HG03108 (cell line): ENCODE measurements around the gene CD151.

ENCODE experiments used
- ATAC-seq: cut with Tn5 transposase; IDR thresholded peaks from one replicate; pipeline ENCODE4 v1.9.1; 2021; ENCODE audit warnings: moderate library complexity; ENCODE audit not compliant: unreplicated experiment

The CD151 gene

DNA sequence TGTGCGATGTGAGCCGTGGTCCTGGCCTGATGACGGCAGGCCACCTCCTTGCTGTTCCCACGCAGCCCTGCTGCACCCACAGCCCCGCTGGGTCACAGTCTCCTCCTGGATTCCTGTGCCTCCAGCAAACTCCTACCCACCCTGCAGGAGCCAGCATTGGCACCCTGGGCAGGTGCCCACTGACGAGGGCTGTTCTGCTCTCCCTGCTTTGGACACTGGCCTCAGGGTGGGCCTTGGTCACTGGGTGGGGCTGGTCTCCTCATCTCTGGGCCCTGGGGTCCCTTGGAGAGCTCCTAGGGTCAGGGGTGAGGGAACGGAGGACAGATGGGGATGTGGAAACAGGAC is 22.6 kb downstream of the CD151 start:
- no peak for ATAC-seq

DNA sequence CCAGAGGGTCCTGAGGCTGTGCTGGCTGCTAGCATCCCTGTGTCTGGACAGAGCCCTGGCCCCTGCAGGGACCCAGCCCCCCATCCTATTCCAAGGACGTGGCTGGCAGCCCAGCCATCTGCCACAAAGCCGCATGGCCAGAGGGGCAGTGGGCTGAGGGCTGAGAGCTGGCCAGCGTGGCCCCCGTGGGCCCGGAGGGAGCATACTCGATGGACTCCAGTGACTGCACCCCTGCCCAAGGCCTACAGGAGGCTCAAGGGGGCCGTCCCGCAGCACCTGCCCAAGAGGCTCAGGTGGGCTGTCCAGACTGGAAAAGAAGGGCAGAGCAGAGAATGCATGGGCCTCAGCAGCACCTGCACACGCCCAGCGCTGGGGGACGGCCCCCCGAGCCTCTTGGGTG is 23.0 kb downstream of the CD151 start:
- no peak for ATAC-seq

DNA sequence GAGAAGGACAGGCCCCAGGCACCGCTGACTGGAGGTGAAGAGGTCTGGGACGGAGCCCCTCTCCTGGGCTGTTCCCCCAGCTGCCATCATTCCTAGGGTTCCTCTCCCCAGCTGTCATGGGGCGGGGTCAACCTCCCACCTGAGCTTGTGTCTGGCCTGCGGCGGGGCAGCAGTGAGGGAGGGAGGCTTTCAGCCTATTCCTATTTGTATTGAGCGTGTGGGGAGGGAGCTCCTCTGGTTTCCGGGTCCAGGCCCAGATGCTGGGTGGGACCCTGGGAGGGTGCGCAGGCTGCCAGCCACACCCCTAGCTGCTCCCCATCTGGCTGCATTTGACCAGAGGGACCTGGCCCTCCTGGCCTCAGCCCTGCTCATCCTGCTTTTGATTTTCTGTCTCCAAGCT is 23.6 kb downstream of the CD151 start:
- ATAC-seq: no peak

DNA sequence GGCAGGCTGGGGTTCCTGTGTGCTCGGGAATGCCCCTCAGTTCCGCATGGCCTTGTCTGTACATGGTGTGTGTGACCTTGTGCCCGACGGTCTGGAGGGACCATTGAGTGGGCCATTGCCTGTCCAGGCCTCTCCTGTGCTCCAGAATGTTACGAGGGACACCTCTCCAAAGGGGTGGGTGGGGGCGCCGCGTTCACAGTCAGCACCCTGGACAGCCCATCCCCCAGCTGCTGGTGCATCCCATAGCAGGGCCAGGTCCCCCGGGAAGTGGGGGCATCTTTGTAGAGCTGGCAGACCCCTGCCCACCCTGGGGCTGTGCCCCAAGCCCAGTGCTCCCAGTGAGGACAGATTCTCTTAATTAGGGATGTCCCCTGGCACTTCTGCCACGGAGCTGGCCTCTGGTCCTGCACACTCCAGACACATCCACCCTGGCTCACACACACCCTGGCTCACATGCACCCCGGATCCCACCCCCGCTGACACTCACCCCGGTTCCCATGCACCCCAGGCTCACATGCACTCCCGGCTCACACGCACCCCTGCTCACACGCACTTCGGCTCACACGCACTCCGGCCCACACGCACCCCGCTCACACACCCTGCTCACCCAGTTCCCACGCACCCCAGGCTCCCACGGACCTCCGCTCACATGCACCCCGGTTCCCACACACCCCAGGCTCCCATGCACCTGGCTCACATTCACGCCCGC is 25.5 kb downstream of the CD151 start:
- no peak for ATAC-seq

DNA sequence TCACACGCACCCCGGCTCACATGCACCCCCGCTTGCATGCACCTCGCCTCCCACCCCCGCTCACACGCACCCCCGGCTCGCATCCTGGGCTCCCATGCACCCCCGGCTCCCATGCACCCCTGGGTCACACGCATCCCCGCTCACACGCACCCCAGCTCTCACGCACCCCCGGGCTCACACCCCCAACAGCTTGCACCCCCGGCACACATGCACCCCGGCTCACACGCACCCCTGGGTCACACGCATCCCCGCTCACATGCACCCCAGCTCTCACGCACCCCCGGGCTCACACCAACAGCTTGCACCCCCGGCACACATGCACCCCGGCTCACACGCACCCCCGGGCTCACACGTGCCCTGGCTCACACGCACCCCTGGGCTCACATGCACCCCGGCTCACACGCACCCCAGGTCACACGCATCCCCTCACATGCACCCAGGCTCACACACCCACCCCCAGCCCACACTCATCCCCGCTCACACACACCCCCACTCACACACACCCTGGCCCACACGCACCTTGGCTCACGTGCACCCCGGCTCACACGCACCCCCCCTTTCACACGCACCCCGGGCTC is 26.1 kb downstream of the CD151 start:
- ATAC-seq: no peak

DNA sequence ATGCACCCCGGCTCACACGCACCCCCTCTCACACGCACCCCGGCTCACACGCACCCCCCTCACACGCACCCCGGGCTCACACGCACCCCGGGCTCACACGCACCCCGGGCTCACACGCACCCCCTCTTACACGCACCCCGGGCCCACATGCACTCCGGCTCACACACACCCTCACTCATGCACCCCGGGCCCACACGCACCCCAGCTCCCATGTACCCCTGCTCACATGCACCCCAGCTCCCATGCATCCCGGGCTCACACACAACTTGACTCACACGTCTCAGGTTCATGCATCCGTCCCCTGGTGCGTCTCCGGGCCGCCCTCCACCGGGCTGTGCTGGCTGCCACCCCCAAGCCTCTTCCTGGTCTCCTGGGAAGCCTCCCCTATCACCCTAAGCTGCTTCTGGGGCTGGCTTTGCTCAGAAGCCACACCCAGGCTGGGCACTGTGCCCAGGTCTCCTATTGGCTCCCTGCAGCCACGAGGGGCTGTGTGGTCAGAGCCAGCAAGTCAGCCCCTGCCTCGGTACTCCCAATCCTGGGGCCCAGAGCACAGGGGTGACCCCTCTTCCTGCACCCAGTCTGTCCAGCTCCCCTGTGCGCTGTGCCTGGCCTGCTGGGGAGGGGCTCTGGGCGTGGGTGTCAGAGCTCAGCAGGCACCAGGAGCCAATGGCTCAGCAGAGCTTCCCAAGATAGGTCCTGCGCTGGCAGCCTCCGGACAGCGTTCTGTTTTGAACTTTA is 26.8 kb downstream of the CD151 start:
- ATAC-seq: no peak

DNA sequence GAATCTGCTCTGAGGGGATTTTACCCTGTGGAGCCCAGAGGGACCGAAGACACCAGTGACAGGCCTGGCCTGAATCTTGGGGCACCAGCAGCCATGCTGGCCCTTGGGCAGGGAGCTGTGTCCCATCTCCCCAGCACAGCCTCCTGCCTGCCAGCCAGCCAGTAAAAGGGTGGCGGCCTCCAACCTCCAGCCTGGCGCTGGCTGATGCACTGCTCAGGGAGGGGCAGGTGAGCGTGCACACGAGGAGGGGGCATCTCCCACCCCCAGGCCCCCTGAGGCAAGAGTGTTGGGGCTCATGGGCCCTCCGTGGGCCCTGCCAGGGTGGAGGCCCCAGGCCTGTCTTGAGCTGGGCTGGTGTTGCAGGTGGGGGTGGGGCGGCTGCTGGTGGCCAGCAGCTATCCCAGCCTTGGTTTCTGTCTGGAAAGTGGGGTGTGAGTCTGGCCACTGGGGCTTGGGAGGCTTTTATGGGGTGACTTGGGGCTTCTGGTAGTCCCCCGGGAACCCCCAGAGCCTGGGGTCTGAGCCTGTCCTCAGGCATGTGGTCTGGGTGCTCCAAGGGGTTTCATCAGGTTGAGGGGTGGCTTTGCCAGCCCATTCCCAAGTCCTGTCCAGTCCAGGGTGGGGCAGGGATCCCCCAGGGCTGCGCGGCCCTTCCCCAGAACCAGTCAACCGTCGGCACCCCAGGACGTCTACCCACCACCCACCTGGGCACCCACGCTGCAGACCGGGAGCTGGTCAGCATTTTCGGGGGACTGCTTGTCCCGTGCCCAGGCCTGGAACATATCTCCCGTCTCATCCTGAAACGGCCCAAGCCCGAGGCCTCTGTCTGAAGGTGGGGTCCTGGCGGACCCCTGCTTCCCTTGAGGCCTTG is 27.7 kb downstream of the CD151 start:
- ATAC-seq: no peak

DNA sequence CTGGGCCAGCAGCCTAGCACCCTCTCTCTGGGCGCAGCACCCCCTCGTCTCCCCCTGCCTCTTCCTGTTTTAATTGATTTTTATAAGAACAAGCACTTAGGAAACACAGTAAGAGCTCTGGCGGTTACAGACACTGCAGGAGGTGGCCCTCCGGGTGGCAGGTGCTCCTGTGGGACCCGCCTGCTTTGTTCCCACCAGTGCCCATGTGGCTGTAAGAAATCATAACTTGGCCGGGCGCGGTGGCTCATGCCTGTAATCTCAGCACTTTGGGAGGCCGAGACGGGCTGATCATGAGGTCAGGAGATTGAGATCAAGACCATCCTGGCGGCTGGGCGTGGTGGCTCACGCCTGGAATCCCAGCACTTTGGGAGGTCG is 28.3 kb downstream of the CD151 start:
- ATAC-seq: no peak

DNA sequence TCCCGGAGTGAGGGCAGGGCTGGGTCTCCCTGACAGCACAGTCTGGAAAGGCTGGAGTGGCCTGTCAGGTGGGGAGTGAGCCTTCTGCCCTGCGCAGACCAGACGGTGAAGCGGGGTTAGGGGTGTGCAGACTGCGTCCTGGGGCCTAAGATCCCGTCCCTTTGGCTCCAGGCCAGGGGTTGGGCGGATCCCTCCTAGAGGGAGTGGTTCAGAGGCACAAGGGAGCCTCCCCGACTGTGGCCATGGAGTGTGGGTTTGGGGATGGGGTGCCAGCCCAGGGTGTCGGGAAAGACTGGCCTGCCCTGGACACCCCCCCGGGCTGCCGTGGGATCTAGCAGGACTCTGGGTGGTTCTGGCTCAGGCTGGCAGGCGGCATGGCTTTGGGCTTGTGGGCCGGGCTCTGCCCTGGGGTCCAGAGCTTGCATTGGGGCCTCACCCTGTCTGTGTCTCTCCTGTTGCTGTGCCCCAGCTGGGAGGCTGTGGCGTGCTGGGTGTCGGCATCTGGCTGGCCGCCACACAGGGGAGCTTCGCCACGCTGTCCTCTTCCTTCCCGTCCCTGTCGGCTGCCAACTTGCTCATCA is 29.4 kb downstream of the CD151 start:
- ATAC-seq: no peak

DNA sequence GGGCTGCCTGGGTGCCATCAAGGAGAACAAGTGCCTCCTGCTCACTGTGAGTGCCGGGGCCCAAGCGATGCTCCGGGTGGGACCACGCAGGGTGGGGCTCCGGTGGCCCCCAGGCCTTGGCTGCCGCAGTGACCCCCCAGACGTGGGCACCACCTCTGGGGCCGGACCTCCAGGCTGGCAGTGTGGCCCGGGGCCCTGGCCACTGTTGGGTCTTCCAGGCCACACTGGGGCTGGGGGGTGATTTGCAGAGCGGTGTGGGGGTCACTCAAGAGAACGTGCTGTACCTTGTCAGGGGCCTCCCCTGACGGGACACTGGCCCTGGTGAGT is 29.9 kb downstream of the CD151 start:
- ATAC-seq: no peak

DNA sequence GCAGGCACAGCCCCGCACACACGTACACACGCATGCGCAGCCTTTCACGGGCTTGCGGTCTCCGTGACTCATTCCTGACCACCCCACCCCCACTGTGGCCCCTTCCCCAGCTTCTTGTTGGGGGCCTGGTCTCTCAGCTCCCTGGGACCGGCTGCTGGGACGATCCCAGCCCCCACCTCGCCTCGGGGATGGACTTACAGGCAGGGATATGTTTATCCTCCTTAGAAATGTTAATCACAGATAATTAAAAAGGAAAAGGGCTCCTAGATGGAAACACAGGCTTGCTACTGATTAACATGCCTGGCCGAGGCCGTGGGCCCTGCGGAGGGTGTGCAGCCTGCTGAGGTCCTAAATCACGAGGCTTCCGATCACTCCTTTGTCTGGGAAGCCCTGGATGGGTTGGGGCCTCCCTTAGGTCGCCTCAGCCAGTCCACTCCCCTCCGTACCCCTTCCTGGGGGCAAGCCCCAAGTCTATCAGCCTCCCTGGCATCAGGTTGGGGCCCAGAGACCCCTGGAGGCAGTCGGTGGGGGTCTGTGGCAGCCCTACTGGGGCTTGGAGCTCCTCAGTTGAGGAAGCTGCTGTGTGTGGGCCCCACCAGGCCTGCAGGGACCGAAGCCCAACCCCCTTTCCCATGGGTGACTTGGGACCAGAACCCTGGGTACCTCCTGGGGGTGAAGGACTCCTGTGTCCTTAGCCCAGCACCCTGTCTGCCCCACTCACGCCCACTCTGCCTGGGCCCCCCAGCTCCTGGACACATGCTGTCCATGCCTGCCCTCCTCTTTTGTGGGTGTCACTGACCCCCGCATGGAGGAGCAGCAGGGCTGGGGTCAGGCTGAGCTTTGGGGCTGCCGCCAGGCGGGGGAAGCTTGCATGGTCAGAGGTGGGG is 30.5 kb downstream of the CD151 start:
- ATAC-seq: no peak

DNA sequence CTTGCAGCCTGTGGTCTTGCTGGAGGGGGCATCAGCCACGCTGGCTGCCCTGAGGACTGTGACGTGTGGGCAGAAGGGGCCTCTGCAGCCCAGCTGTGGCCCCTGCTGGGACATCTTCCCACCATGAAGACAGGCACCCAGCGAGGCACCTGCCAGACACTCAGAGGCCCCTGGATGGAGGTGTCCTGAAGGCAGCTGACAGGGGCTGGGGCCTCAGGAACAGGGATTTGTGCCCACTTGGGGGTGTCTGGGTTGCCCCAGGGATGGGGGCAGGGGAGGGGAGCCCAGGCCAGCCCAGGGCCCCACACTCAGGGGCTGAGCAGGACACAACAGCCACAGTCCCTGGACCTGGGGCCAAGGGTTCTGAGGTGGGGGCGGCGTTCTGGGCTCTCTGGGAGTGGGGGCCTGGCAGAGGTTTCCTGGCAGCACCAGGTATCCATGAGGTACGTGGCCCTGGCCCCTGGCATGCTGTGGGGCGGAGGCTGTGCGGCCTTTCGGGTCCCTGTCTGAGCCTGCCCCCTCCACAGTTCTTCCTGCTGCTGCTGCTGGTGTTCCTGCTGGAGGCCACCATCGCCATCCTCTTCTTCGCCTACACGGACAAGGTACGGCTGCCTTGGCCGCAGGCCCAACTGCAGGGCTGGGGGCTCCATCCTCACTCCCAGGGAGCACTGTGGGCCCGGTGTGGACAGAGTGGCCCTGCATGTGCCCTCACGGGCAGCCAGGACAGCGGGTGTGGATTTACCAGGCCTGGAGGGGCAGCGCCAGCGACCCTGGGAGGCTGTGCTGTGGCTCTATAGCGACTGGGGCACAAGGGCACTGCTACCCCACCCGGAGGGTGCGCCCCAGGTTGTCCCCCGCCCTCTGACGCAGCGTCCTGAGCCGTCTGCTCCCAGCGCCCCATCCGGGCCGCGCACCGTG is 31.4 kb downstream of the CD151 start:
- no peak for ATAC-seq

DNA sequence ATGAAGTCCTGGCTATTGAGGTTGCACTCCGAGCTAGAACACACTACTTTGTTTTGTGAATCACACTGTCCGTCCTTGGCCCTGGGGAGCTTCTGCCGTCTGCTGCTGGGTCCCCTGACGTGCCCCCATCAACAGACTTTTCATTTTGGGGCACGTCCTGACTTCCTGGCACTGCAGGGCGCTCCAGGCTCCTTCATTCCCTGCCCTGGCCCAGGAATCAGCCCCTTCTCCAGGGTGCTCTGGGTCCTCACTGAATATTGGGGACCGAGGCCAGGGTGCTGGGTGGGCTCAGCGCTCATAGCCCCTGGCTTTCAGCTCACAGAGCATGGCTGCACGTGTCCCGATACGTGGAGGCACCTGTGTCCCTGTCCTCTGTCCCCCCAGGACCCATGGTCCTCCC is 32.1 kb downstream of the CD151 start:
- ATAC-seq: no peak

DNA sequence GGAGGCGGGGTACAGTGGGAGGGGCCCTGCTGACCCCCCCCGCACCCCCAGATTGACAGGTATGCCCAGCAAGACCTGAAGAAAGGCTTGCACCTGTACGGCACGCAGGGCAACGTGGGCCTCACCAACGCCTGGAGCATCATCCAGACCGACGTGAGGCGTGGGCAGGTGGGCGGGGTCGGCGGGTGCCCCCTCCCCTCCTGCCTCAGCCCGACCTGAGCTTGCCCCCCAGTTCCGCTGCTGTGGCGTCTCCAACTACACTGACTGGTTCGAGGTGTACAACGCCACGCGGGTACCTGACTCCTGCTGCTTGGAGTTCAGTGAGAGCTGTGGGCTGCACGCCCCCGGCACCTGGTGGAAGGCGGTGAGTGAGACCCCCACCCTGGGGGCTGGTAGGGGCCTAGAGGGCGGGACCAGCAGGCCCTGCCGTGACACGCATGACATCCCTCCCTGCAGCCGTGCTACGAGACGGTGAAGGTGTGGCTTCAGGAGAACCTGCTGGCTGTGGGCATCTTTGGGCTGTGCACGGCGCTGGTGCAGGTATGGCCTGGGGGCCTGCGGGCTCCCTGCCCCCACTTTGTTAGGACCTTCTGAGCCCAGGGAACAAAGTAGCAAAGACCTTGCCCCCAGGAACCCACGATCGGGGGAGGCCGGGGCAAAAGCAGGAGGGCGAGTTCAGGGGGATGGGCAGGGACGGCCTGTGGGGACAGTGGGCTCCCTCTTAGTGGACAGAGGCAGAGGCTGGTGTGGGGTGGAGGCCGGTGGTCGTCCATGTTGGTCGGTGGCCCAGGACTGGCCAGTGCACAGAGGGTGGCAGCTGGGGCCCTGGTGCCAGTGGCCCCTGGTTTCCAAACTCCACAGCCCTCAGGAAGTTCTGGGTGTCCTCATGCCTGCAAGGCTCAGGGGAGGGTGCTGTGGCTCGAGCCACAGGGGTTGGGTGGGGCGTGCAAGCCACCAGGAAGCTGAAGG is 33.0 kb downstream of the CD151 start:
- ATAC-seq: no peak

DNA sequence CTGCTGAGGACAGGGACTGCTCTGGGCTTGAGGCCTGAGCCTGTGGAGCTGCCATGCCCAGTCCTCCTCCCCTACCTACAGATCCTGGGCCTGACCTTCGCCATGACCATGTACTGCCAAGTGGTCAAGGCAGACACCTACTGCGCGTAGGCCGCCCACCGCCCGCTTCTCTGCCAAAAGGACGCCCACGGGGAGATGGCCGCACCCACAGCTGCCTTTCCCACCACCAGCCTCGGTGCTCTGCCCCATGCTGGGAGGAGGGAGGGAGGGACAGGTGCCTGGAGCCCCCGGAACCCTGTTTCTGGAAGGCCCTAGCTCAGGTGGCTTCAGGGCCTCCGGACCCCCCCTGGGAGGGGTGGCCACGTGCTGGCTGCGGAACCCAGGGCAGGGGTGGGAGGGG is 33.7 kb downstream of the CD151 start:
- ATAC-seq: no peak

DNA sequence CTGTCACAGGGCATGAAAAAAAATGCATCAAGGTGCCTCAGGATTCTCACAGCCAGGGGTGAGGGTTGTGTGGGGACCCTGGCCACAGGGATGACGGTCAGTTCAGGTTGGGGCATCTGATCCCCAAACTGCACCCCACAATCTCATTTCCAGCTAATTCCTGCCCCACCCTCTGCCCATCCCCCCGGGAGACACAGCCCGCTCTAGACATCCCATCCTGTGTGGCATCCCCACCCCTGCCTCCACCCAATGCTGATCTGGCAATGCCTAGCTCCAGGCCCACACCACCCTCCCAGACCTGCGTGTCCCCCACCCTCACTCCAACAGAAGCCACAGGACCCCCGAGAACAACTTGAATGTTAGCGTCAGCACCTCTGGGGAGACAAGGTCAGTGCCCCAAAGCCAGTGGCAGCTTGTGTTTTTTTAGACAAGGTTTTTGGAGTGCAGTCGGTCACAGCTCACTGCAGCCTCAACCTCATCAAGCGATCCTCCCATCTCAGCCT is 35.2 kb downstream of the CD151 start:
- ATAC-seq: no peak

DNA sequence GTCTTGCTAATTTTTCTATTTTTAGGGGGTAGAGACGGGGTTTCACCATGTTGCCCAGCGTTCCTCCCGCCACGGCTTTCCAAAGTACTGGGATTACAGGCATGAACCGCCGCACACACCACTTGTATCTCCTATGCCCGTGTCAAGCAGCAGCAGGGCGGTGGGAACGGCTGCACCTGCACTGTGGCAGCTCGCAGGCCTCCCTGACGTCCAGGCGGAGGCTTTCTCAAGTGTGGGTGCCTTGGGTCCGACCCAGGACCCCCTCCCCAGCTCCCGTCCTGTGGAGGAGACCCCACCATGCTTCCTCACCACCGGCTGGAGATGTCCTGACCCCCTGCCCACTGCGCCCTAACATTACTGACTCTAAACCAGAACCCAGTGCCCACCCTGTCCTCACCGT is 35.6 kb downstream of the CD151 start:
- ATAC-seq: no peak

DNA sequence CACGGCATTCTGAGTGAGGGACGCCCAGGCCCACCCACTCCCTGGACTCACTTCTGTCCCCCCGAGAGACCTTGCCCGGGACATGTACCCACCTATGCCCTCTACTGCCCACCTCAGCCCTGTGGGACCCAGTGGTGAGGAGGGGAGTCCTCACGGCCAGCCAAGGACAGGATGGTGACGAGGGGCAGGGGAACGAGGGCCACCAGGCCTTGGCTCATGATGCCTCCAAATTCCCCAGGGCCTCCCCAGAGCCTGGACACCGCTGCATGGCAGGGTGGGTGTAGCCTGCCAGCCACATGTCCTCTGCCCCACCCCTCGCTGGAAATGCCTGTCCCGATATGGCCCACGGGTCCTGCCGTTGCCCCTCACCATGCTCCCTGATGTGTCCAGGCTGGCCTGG is 36.0 kb downstream of the CD151 start:
- ATAC-seq: no peak
